GM19463 (cell line): ENCODE results near the gene SMCR8.
"Not testable (repeated sequence)": the region's sequence is repeated elsewhere in the genome, so short reads cannot be mapped to it uniquely, and the experiment has no call there.

Experiments
- ATAC-seq: cut with Tn5 transposase; IDR thresholded peaks from one replicate; pipeline ENCODE4 v1.9.1; 2021; ENCODE audit warnings: mild to moderate bottlenecking, moderate library complexity; ENCODE audit not compliant: unreplicated experiment

Gene SMCR8, protein sequence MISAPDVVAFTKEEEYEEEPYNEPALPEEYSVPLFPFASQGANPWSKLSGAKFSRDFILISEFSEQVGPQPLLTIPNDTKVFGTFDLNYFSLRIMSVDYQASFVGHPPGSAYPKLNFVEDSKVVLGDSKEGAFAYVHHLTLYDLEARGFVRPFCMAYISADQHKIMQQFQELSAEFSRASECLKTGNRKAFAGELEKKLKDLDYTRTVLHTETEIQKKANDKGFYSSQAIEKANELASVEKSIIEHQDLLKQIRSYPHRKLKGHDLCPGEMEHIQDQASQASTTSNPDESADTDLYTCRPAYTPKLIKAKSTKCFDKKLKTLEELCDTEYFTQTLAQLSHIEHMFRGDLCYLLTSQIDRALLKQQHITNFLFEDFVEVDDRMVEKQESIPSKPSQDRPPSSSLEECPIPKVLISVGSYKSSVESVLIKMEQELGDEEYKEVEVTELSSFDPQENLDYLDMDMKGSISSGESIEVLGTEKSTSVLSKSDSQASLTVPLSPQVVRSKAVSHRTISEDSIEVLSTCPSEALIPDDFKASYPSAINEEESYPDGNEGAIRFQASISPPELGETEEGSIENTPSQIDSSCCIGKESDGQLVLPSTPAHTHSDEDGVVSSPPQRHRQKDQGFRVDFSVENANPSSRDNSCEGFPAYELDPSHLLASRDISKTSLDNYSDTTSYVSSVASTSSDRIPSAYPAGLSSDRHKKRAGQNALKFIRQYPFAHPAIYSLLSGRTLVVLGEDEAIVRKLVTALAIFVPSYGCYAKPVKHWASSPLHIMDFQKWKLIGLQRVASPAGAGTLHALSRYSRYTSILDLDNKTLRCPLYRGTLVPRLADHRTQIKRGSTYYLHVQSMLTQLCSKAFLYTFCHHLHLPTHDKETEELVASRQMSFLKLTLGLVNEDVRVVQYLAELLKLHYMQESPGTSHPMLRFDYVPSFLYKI

DNA sequence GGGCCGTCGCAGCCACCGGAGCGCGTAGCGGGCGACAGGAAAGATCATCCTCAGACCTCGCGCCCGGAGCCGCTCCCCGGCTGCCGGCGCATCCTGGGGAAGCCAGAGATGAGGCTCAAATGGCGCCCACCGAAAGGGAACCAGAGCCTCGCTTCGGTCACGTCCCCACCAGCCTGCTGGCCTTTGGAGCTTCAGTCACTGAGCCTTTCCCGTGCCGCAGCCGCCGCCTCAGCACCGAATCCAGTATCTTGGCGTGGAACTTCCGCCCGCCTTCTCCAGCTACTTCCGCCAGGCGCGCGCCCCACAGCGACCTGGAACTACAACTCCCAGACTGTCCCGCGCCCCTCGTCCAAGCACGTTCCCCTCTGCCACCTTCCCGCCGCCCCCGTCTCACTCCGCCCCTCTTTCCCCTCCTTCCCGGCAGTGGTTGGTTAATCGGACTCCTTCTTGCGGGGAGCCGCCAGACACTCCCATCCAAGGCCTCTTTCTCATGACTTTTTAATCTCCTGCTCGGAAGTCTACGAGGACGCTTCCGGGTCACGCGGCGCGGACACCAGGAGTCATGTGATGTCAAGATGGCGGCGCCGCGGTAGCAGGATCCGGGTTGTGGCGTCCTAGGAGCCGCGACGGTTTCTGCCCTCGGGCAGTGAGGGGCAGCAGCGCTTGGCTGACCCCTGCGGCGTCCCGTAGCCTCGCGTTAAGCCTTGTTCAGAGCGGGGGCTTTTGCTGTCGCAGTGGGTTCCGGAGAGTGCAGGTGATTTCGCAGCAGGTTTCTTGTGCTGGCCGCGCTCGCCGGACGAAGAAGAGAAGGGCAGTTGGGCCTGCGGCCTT lies at the start of gene SMCR8, which contains the start of gene TOP3A:
SMCR8 (plus strand) TSS at position 563 of the 831 bp plus-strand sequence. CDS start 497 bp downstream, outside the sequence.
TOP3A (minus strand) TSS at position 264 of the 831 bp plus-strand sequence; CDS start at position 48, 216 bp downstream.
- peak; percentile 86 for ATAC-seq

- no peak for ATAC-seq
Measured at GRCh38 chr17:18267366-18267765, 47.7 kb upstream of the SMCR8 start.

DNA sequence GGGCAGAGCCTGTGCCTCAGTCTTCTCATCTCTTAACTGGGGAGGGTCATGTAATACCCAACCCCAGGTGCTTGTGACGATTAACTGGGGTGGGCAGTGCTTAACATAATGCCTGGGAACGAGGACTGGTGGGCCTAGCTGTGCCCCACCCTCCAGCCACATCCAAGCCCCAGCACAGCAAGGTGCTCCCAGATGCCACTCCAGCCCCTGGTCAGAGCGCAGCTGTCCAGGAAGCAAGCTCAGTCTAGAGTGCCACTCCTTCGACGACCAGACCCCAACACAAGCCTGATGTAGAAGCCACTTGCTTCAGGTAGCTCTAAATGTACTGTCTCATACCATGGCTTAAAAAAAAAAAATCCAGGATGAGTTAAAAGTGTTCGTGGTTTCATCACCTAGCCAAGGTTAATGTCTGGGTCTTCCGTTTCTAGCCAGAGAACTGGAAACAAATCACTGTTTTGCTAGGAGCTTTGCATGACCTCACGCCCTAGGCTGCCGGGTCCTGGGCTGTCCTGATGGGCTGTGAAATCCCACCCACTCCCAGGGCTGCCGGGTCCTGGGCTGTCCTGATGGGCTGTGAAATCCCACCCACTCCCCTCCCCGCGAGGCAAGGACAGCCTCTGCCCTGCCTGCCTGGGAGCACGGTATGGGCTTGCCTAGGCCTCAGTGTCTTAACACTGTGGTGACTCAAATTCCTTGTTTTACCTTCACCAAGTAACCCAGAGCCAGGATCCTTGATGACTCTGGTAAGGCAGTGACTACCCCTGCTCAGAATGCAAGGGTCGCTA lies 47.0 kb upstream of the SMCR8 start:
- no peak for ATAC-seq

- no peak for ATAC-seq
Measured at GRCh38 chr17:18270046-18270931, 44.8 kb upstream of the SMCR8 start.

- ATAC-seq: no peak
Measured at GRCh38 chr17:18277076-18277475, 38.0 kb upstream of the SMCR8 start.

GRCh38 chr17:18278867-18279266 lies 36.2 kb upstream of the SMCR8 start:
- ATAC-seq: no peak

DNA sequence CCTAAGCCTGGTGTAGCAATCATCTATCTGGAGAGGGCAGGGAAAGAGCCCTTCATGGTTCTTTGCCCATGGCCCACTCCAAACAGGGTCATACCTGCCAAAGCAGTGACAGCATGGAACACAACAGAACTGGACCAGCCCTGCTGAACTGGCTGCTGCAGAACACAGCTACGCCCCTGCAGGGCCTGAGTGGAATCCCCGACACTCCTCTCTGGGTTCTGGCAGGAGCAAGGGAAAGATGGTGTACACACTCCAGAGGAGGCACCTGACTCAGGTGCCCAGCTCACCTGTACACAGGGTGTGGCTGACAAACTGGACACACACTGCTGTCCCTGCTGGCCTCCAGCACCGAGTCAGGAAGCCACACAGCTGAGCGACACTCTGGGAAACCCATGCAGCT lies 34.8 kb upstream of the SMCR8 start:
- ATAC-seq: no peak

- ATAC-seq: no peak
Measured at GRCh38 chr17:18280766-18281371, 34.2 kb upstream of the SMCR8 start.

DNA sequence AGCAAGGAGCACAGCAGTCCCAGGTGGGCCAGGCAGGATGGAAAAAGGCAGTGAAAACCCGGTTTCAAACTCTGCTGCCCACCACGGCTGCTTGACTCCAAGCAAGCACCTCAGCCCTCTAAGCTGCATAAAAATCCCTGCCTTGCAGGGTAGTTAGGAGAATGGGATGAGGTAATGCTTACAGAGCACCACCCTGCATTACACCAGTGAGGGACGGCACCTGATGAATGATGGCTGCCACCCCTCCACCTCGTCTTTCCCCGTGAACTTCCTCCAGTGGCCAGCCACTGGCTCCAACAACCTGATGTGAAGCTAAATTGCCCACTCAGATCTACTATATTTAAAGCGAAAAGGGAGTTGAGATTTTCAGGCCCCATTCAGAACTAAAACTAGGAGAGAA lies 33.3 kb upstream of the SMCR8 start:
- ATAC-seq: no peak

GRCh38 chr17:18285296-18285695 lies 29.8 kb upstream of the SMCR8 start:
- no peak for ATAC-seq

GRCh38 chr17:18291718-18292540 lies 23.2 kb upstream of the SMCR8 start:
- ATAC-seq: no peak

- ATAC-seq: not testable (repeated sequence)
Measured at GRCh38 chr17:18298061-18298460, 17.0 kb upstream of the SMCR8 start.

DNA sequence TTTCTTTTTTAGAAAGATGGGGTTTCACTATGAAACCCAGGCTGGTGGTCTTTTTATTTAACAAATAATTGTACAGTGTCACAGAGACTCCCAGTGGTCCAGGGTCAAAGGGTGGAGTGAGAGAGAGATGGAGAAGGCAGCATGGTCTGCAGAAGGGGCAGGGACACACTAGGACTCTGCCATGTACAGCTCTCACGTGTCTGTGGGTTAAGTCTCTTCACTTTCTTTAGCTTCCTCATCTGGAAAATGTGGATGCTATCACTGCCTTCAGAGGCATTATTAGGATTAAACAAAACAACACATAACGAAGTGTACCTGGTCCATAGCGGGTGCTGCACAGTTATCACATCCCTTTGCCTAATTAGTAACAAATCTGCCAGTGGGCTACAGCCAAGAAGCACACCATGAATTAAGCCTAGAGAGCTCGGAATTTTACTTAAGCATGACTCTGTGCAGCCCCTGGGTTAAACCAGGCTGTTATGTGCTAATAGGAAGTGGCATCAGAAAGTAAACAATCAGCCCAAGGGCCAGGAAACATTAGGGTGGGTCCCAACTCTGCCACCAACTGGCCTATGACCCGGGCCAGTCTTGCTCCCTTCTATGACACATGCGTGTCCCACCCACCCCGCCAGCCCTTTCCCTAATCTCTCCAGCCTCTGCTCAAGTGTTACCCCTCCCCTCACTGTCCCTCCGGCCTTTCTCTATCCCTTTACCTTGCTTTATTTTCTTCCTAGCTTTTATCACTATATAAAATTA lies 14.2 kb upstream of the SMCR8 start:
- no peak for ATAC-seq

- not testable (repeated sequence) for ATAC-seq
Measured at GRCh38 chr17:18303206-18303605, 11.9 kb upstream of the SMCR8 start.

DNA sequence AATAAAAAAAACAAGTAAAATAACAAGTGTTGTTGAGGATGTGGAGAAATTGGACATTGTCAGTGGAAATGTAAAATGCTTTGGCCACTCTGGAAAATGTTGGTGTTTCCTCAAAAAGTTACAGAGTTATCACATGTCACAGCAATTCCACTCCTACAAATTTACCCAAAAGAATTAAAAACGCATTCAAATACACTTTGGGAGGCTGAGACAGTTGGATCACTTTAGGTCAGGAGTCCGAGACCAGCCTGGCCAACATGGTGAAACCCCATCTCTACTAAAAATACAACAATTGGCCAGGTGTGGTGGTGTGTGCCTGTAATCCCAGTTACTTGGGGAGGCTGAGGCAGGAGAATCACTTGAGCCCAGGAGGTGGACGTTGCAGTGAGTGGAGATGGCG lies 5.9 kb upstream of the SMCR8 start:
- no peak for ATAC-seq

DNA sequence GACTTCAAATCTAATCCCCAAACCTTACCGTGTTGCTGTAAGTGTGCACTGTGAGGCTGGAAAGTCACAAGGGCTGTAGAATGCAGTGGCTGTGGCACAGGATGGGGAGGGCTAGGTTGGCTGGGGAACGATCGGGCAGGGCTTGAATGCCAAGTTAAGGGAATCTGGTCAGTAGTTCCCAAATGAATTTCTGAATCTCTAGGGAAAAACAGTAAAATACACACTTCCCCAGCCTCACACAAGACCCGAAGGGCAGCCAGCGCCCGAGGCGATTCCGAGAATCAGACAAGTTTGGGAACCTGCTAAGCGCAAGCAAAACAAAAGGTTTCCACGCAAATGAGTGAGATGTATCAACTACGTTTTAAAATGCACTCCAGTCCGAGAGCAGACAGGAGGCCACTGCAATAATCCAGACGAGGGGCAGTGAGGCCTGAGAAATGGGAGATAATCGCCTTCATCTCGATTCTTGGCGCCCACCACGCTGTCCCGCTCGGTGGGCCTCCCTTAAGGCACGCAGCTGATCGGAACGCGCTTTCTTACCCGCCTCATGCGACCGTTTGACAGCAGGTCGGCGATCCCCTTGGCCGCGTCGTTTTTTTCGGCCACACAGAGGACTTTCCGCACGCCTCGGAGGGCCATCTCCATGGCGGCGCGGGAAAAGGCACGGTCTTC lies 898 bp upstream of the SMCR8 start:
- ATAC-seq: peak; percentile 2
